Measurements from ENCODE around the gene FRAS1.
"Not testable (repeated sequence)": the region's sequence is repeated elsewhere in the genome, so short reads cannot be mapped to it uniquely, and the experiment has no call there.

FRAS1 gene

GRCh38 chr4:78298618-78299017 lies 241.5 kb downstream of the FRAS1 start:
- H3K36me3 ChIP-seq (ENCODE audit: control insufficient read depth, insufficient read depth, low read length): peaks cover 3% of the 10 kb centered on the region
- no peak overlapping the region for H3K9ac ChIP-seq (ENCODE audit: low read depth, low read length)
- H3K4me3 ChIP-seq (ENCODE audit: low read depth, low read length): no peak overlapping the region
- no peaks in the 10 kb centered on the region for H3K4me1 ChIP-seq (ENCODE audit: control insufficient read depth, insufficient read depth, low read length)
- H3K9me3 ChIP-seq (ENCODE audit: control insufficient read depth, insufficient read depth, low read length): no peaks in the 10 kb centered on the region
- H3K27me3 ChIP-seq (ENCODE audit: control insufficient read depth, insufficient read depth, low read length): no peaks in the 10 kb centered on the region

GRCh38 chr4:78299565-78299972 lies 242.4 kb downstream of the FRAS1 start:
- Histone ChIP-seq H3K27me3 (ENCODE audit: control insufficient read depth, insufficient read depth, low read length) (no peaks in the 10 kb centered on the region), H3K9ac (ENCODE audit: low read depth, low read length) (no peak overlapping the region), H3K4me1 (ENCODE audit: control insufficient read depth, insufficient read depth, low read length) (no peaks in the 10 kb centered on the region), H3K9me3 (ENCODE audit: control insufficient read depth, insufficient read depth, low read length) (no peaks in the 10 kb centered on the region), H3K4me3 (ENCODE audit: low read depth, low read length) (no peak overlapping the region), H3K36me3 (ENCODE audit: control insufficient read depth, insufficient read depth, low read length) (peaks cover 3% of the 10 kb centered on the region)

- H3K36me3 ChIP-seq (ENCODE audit: control insufficient read depth, insufficient read depth, low read length): peaks cover 12% of the 10 kb centered on the region
- H3K4me3 ChIP-seq (ENCODE audit: low read depth, low read length); H3K9me3 ChIP-seq (ENCODE audit: control insufficient read depth, insufficient read depth, low read length); H3K27me3 ChIP-seq (ENCODE audit: control insufficient read depth, insufficient read depth, low read length); H3K4me1 ChIP-seq (ENCODE audit: control insufficient read depth, insufficient read depth, low read length); H3K9ac ChIP-seq (ENCODE audit: low read depth, low read length): not testable (repeated sequence)
Measured at GRCh38 chr4:78307263-78307662, 250.1 kb downstream of the FRAS1 start.

- peaks cover 12% of the 10 kb centered on the region for H3K36me3 ChIP-seq (ENCODE audit: control insufficient read depth, insufficient read depth, low read length)
- no peak overlapping the region for H3K9ac ChIP-seq (ENCODE audit: low read depth, low read length)
- no peak overlapping the region for H3K4me3 ChIP-seq (ENCODE audit: low read depth, low read length)
- H3K27me3 ChIP-seq (ENCODE audit: control insufficient read depth, insufficient read depth, low read length): no peaks in the 10 kb centered on the region
- no peaks in the 10 kb centered on the region for H3K9me3 ChIP-seq (ENCODE audit: control insufficient read depth, insufficient read depth, low read length)
- peaks cover 6% of the 10 kb centered on the region for H3K4me1 ChIP-seq (ENCODE audit: control insufficient read depth, insufficient read depth, low read length)
Measured at GRCh38 chr4:78308517-78308916, 251.4 kb downstream of the FRAS1 start.

- H3K9ac ChIP-seq (ENCODE audit: low read depth, low read length): no peak overlapping the region
- H3K4me1 ChIP-seq (ENCODE audit: control insufficient read depth, insufficient read depth, low read length): peaks cover 6% of the 10 kb centered on the region
- no peaks in the 10 kb centered on the region for H3K27me3 ChIP-seq (ENCODE audit: control insufficient read depth, insufficient read depth, low read length)
- H3K9me3 ChIP-seq (ENCODE audit: control insufficient read depth, insufficient read depth, low read length): no peaks in the 10 kb centered on the region
- no peak overlapping the region for H3K4me3 ChIP-seq (ENCODE audit: low read depth, low read length)
- peaks cover 12% of the 10 kb centered on the region for H3K36me3 ChIP-seq (ENCODE audit: control insufficient read depth, insufficient read depth, low read length)
Measured at GRCh38 chr4:78309352-78309751, 252.2 kb downstream of the FRAS1 start.

- Histone ChIP-seq H3K36me3 (ENCODE audit: control insufficient read depth, insufficient read depth, low read length) (peaks cover 12% of the 10 kb centered on the region), H3K4me1 (ENCODE audit: control insufficient read depth, insufficient read depth, low read length) (peaks cover 6% of the 10 kb centered on the region), H3K27me3 (ENCODE audit: control insufficient read depth, insufficient read depth, low read length) (no peaks in the 10 kb centered on the region), H3K9ac (ENCODE audit: low read depth, low read length) (no peak overlapping the region), H3K4me3 (ENCODE audit: low read depth, low read length) (no peak overlapping the region), H3K9me3 (ENCODE audit: control insufficient read depth, insufficient read depth, low read length) (no peaks in the 10 kb centered on the region)
Measured at GRCh38 chr4:78310007-78310739, 253.1 kb downstream of the FRAS1 start.

GRCh38 chr4:78310740-78311115 lies 253.6 kb downstream of the FRAS1 start:
- H3K27me3 ChIP-seq (ENCODE audit: control insufficient read depth, insufficient read depth, low read length): no peaks in the 10 kb centered on the region
- H3K36me3 ChIP-seq (ENCODE audit: control insufficient read depth, insufficient read depth, low read length): peaks cover 12% of the 10 kb centered on the region
- peaks cover 6% of the 10 kb centered on the region for H3K4me1 ChIP-seq (ENCODE audit: control insufficient read depth, insufficient read depth, low read length)
- H3K9me3 ChIP-seq (ENCODE audit: control insufficient read depth, insufficient read depth, low read length): no peaks in the 10 kb centered on the region
- H3K4me3 ChIP-seq (ENCODE audit: low read depth, low read length): no peak overlapping the region
- H3K9ac ChIP-seq (ENCODE audit: low read depth, low read length): no peak overlapping the region

- no peaks in the 10 kb centered on the region for H3K27me3 ChIP-seq (ENCODE audit: control insufficient read depth, insufficient read depth, low read length)
- H3K36me3 ChIP-seq (ENCODE audit: control insufficient read depth, insufficient read depth, low read length): peaks cover 12% of the 10 kb centered on the region
- no peak overlapping the region for H3K9ac ChIP-seq (ENCODE audit: low read depth, low read length)
- no peaks in the 10 kb centered on the region for H3K9me3 ChIP-seq (ENCODE audit: control insufficient read depth, insufficient read depth, low read length)
- peaks cover 6% of the 10 kb centered on the region for H3K4me1 ChIP-seq (ENCODE audit: control insufficient read depth, insufficient read depth, low read length)
- no peak overlapping the region for H3K4me3 ChIP-seq (ENCODE audit: low read depth, low read length)
Measured at GRCh38 chr4:78311306-78311705, 254.2 kb downstream of the FRAS1 start.

- no peaks in the 10 kb centered on the region for H3K27me3 ChIP-seq (ENCODE audit: control insufficient read depth, insufficient read depth, low read length)
- peaks cover 14% of the 10 kb centered on the region for H3K36me3 ChIP-seq (ENCODE audit: control insufficient read depth, insufficient read depth, low read length)
- no peak overlapping the region for H3K4me3 ChIP-seq (ENCODE audit: low read depth, low read length)
- no peaks in the 10 kb centered on the region for H3K9me3 ChIP-seq (ENCODE audit: control insufficient read depth, insufficient read depth, low read length)
- H3K4me1 ChIP-seq (ENCODE audit: control insufficient read depth, insufficient read depth, low read length): peaks cover 6% of the 10 kb centered on the region
- H3K9ac ChIP-seq (ENCODE audit: low read depth, low read length): no peak overlapping the region
Measured at GRCh38 chr4:78312989-78313753, 256.0 kb downstream of the FRAS1 start.

- no peaks in the 10 kb centered on the region for H3K27me3 ChIP-seq (ENCODE audit: control insufficient read depth, insufficient read depth, low read length)
- peaks cover 8% of the 10 kb centered on the region for H3K36me3 ChIP-seq (ENCODE audit: control insufficient read depth, insufficient read depth, low read length)
- H3K9me3 ChIP-seq (ENCODE audit: control insufficient read depth, insufficient read depth, low read length): no peaks in the 10 kb centered on the region
- H3K9ac ChIP-seq (ENCODE audit: low read depth, low read length): no peak overlapping the region
- no peak overlapping the region for H3K4me3 ChIP-seq (ENCODE audit: low read depth, low read length)
- peaks cover 6% of the 10 kb centered on the region for H3K4me1 ChIP-seq (ENCODE audit: control insufficient read depth, insufficient read depth, low read length)
Measured at GRCh38 chr4:78313754-78314120, 256.6 kb downstream of the FRAS1 start.

GRCh38 chr4:78318126-78318525 lies 261.0 kb downstream of the FRAS1 start:
- Histone ChIP-seq H3K27me3 (ENCODE audit: control insufficient read depth, insufficient read depth, low read length) (no peaks in the 10 kb centered on the region), H3K36me3 (ENCODE audit: control insufficient read depth, insufficient read depth, low read length) (peaks cover 5% of the 10 kb centered on the region), H3K4me3 (ENCODE audit: low read depth, low read length) (no peak overlapping the region), H3K9ac (ENCODE audit: low read depth, low read length) (no peak overlapping the region), H3K4me1 (ENCODE audit: control insufficient read depth, insufficient read depth, low read length) (peaks cover 3% of the 10 kb centered on the region), H3K9me3 (ENCODE audit: control insufficient read depth, insufficient read depth, low read length) (no peaks in the 10 kb centered on the region)

- H3K4me1 ChIP-seq (ENCODE audit: control insufficient read depth, insufficient read depth, low read length): peaks cover 3% of the 10 kb centered on the region
- H3K9me3 ChIP-seq (ENCODE audit: control insufficient read depth, insufficient read depth, low read length): no peaks in the 10 kb centered on the region
- no peak overlapping the region for H3K4me3 ChIP-seq (ENCODE audit: low read depth, low read length)
- H3K36me3 ChIP-seq (ENCODE audit: control insufficient read depth, insufficient read depth, low read length): peaks cover 5% of the 10 kb centered on the region
- H3K9ac ChIP-seq (ENCODE audit: low read depth, low read length): no peak overlapping the region
- no peaks in the 10 kb centered on the region for H3K27me3 ChIP-seq (ENCODE audit: control insufficient read depth, insufficient read depth, low read length)
Measured at GRCh38 chr4:78320349-78320935, 263.3 kb downstream of the FRAS1 start.
